Large intestine (tissue), 3 donors: Measurements from ENCODE around the gene PSAPL1. TPM values are rescaled to one million over a fixed set of nuclear protein-coding genes. Genes with fewer than 3 reads are reported as not detected.
A peak's percentile ranks its signal among the peaks of the same experiment; 100 is the strongest.
"Not testable (repeated sequence)": the region's sequence is repeated elsewhere in the genome, so short reads cannot be mapped to it uniquely, and the experiment has no call there.

Experiments used
- DNase-seq, 2 donors: peaks; one replicate each; pipeline versions ENCODE4 v3.0.0 to v3.0.0-alpha.2; 2013
- H3K27ac ChIP-seq: one replicate; pipeline ENCODE4 v1.5.1; 2013; ENCODE audit warnings: low read length
- H3K27me3 ChIP-seq: 2 replicates; pipeline ENCODE4 v1.6.1; 2013; ENCODE audit warnings: low read length; ENCODE audit not compliant: control insufficient read depth, insufficient read depth
- H3K36me3 ChIP-seq: 2 replicates; pipeline ENCODE4 v1.6.1; 2013; ENCODE audit warnings: low read length; ENCODE audit not compliant: control insufficient read depth, insufficient read depth
- H3K4me1 ChIP-seq: one replicate; pipeline ENCODE4 v1.6.1; 2013; ENCODE audit warnings: low read length; ENCODE audit not compliant: control insufficient read depth, insufficient read depth
- H3K4me3 ChIP-seq: one replicate; pipeline ENCODE4 v1.5.1; 2013; ENCODE audit warnings: low read length
- H3K9me3 ChIP-seq: one replicate; pipeline ENCODE4 v1.6.1; 2013; ENCODE audit warnings: mild to moderate bottlenecking, low read depth, low read length, moderate library complexity; ENCODE audit not compliant: control insufficient read depth
- WGBS: methylation state at CpG from one replicate; pipeline ENCODE4 v1.1.5; 2013; ENCODE audit warnings: low lambda C conversion rate; ENCODE audit not compliant: insufficient coverage; 5-methylcytosine and 5-hydroxymethylcytosine counted together
- polyA plus RNA-seq: library from polyadenylated mRNA; unstranded; fragments of 120-200 nt; gene quantifications from one replicate; pipeline ENCODE4 v1.2.1, GENCODE V29; 2013

The PSAPL1 gene
- polyA plus RNA-seq, 1 donor, result 0.49 TPM

GRCh38 chr4:7460566-7460965, 25.8 kb upstream of the PSAPL1 start:
- Histone ChIP-seq H3K36me3 (no peaks in the 10 kb centered on the region), H3K4me1 (peaks cover 5% of the 10 kb centered on the region), H3K27me3 (peaks cover 8% of the 10 kb centered on the region), H3K27ac (no peak overlapping the region), H3K9me3 (no peaks in the 10 kb centered on the region), H3K4me3 (no peak overlapping the region)
- WGBS, result no CpG with 5 or more reads among the region's 17 CpGs
- peak in 1 of 2 donors; percentile 17 for DNase-seq

GRCh38 chr4:7459471-7459870, 24.7 kb upstream of the PSAPL1 start:
- DNase-seq, result no peak
- no peaks in the 10 kb centered on the region for H3K9me3 ChIP-seq
- peaks cover 8% of the 10 kb centered on the region for H3K27me3 ChIP-seq
- no peak overlapping the region for H3K4me3 ChIP-seq
- H3K4me1 ChIP-seq, result peaks cover 5% of the 10 kb centered on the region
- H3K27ac ChIP-seq, result no peak overlapping the region
- no peaks in the 10 kb centered on the region for H3K36me3 ChIP-seq
- WGBS, result no CpG with 5 or more reads among the region's 8 CpGs

- H3K36me3 ChIP-seq, result no peaks in the 10 kb centered on the region
- no peak overlapping the region for H3K27ac ChIP-seq
- no peak for DNase-seq
- no CpG with 5 or more reads among the region's 4 CpGs for WGBS
- H3K4me1 ChIP-seq, result peaks cover 5% of the 10 kb centered on the region
- H3K27me3 ChIP-seq, result peaks cover 8% of the 10 kb centered on the region
- H3K4me3 ChIP-seq, result no peak overlapping the region
- no peaks in the 10 kb centered on the region for H3K9me3 ChIP-seq
These were observed 23.7 kb upstream of the PSAPL1 start for GRCh38 chr4:7458477-7458876.

- no CpG with 5 or more reads among the region's 9 CpGs for WGBS
- peaks cover 5% of the 10 kb centered on the region for H3K4me1 ChIP-seq
- H3K9me3 ChIP-seq, result no peaks in the 10 kb centered on the region
- H3K27ac ChIP-seq, result no peak overlapping the region
- no peak for DNase-seq
- H3K27me3 ChIP-seq, result peaks cover 8% of the 10 kb centered on the region
- H3K36me3 ChIP-seq, result no peaks in the 10 kb centered on the region
- no peak overlapping the region for H3K4me3 ChIP-seq
These were observed 23.3 kb upstream of the PSAPL1 start for GRCh38 chr4:7458066-7458425.

GRCh38 chr4:7457201-7458065, 22.7 kb upstream of the PSAPL1 start:
- DNase-seq, result no peak
- Histone ChIP-seq H3K9me3 (no peaks in the 10 kb centered on the region), H3K4me1 (peaks cover 4% of the 10 kb centered on the region), H3K27ac (no peak overlapping the region), H3K4me3 (no peak overlapping the region), H3K27me3 (peaks cover 4% of the 10 kb centered on the region), H3K36me3 (no peaks in the 10 kb centered on the region)
- no CpG with 5 or more reads among the region's 16 CpGs for WGBS

DNA sequence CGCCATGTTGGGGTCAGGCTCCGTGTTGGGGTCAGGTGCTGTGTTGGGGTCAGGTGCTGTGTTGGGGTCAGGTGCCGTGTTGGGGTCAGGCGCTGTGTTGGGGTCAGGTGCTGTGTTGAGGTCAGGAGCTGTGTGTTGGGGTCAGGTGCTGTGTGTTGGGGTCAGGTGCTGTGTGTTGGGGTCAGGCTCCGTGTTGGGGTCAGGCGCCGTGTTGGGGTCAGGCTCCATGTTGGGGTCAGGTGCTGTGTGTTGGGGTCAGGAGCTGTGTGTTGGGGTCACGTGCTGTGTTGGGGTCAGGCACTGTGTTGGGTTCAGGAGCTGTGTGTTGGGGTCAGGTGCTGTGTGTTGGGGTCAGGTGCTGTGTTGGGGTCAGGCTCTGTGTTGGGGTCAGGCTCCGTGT, 18.1 kb upstream of the PSAPL1 start:
- H3K27me3 ChIP-seq, H3K4me3 ChIP-seq, H3K27ac ChIP-seq, H3K4me1 ChIP-seq, DNase-seq, H3K36me3 ChIP-seq, H3K9me3 ChIP-seq: not testable (repeated sequence)
- no CpG with 5 or more reads among the region's 9 CpGs for WGBS

GRCh38 chr4:7451800-7452199, 17.1 kb upstream of the PSAPL1 start:
- no CpG with 5 or more reads among the region's 6 CpGs for WGBS
- Histone ChIP-seq H3K4me1 (no peaks in the 10 kb centered on the region), H3K36me3 (no peaks in the 10 kb centered on the region), H3K27me3 (peaks cover 2% of the 10 kb centered on the region), H3K4me3 (no peak overlapping the region), H3K9me3 (no peaks in the 10 kb centered on the region), H3K27ac (no peak overlapping the region)
- DNase-seq, result no peak

- WGBS, result no CpG with 5 or more reads among the region's 2 CpGs
- Histone ChIP-seq H3K4me1 (no peaks in the 10 kb centered on the region), H3K36me3 (no peaks in the 10 kb centered on the region), H3K27me3 (peaks cover 3% of the 10 kb centered on the region), H3K4me3 (no peak overlapping the region), H3K27ac (no peak overlapping the region), H3K9me3 (no peaks in the 10 kb centered on the region)
- DNase-seq, result no peak
These were observed 16.7 kb upstream of the PSAPL1 start for GRCh38 chr4:7451434-7451789.

GRCh38 chr4:7450775-7451433, 16.2 kb upstream of the PSAPL1 start:
- no peaks in the 10 kb centered on the region for H3K4me1 ChIP-seq
- H3K36me3 ChIP-seq, result no peaks in the 10 kb centered on the region
- H3K4me3 ChIP-seq, result no peak overlapping the region
- no peaks in the 10 kb centered on the region for H3K9me3 ChIP-seq
- H3K27me3 ChIP-seq, result peaks cover 3% of the 10 kb centered on the region
- no peak overlapping the region for H3K27ac ChIP-seq
- no peak for DNase-seq
- WGBS, result 77% methylated on average over 3 of the region's 5 CpGs

GRCh38 chr4:7448036-7448435, 13.3 kb upstream of the PSAPL1 start:
- Histone ChIP-seq H3K4me3 (no peak overlapping the region), H3K27me3 (peaks cover 3% of the 10 kb centered on the region), H3K4me1 (no peaks in the 10 kb centered on the region), H3K9me3 (no peaks in the 10 kb centered on the region), H3K27ac (no peak overlapping the region), H3K36me3 (no peaks in the 10 kb centered on the region)
- DNase-seq, result no peak
- WGBS, result no CpG with 5 or more reads among the region's 16 CpGs

- DNase-seq, result no peak
- no peaks in the 10 kb centered on the region for H3K36me3 ChIP-seq
These were observed 12.5 kb upstream of the PSAPL1 start for GRCh38 chr4:7447236-7447635.

More at GRCh38 chr4:7447236-7447635, 12.5 kb upstream of the PSAPL1 start:
- Histone ChIP-seq H3K9me3 (no peaks in the 10 kb centered on the region), H3K4me3 (no peak overlapping the region), H3K27ac (no peak overlapping the region), H3K4me1 (no peaks in the 10 kb centered on the region), H3K27me3 (peaks cover 3% of the 10 kb centered on the region)
- no CpG with 5 or more reads among the region's 3 CpGs for WGBS
